ENCODE measurements around the gene GLB1L3.

Gene GLB1L3

DNA sequence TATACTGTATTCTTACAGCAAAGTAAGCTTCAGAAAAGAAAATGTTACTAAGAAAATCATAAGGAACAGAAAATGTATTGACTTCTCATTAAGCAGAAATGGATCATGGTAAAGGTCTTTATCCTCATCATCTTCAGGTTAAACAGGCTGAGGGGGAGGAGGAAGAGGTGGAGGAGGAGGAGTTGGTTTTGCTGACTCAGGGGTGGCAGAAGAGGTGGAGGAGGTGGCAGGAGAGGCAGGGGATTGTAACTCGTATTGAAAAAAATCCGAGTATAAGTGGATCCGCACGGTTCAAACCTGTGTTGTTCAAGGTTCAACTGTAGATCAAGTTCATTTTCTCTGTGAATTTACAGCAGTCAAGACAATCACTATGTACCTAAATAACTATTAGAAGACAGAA, 13.0 kb downstream of the GLB1L3 start:
- no peak overlapping the region for H3K4me3 ChIP-seq (ENCODE audit: low read length in 2 of 2)
- no peak overlapping the region for H3K27ac ChIP-seq (ENCODE audit: low read length)
- no peaks in the 10 kb centered on the region for H3K36me3 ChIP-seq (ENCODE audit: control insufficient read depth in 2 of 2, insufficient read depth in 2 of 2, low read length in 2 of 2)

DNA sequence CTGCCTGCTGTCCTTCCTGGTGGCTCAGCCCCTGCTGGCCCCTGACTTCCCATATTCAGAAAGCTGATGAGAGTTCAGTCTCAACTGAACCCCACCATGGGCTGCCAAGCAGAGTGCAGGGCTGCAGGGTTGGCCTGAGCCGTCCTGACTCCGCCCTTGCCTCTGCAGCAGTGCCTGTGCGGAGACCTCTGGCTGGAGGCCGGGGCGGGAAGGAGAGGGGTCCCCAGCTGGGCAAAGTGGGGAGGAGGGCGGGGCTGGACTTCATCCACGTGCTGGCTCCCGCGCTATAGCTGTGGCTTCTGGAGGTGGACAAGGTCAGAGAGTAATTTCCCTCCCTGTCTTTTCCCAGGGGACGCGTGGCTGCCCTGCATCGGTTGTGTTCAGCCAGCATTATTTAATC, 13.6 kb downstream of the GLB1L3 start:
- H3K4me3 ChIP-seq (ENCODE audit: low read length in 2 of 2), result no peak overlapping the region
- no peaks in the 10 kb centered on the region for H3K27me3 ChIP-seq (ENCODE audit: control insufficient read depth in 1 of 2, insufficient read depth in 2 of 2, low read length in 2 of 2)
- H3K9ac ChIP-seq (ENCODE audit: low read length in 2 of 2), result no peak overlapping the region
- no peaks in the 10 kb centered on the region for H3K4me1 ChIP-seq (ENCODE audit: control insufficient read depth, insufficient read depth, low read length)
- H3K36me3 ChIP-seq (ENCODE audit: control insufficient read depth in 2 of 2, insufficient read depth in 2 of 2, low read length in 2 of 2), result no peaks in the 10 kb centered on the region
- H3K9me3 ChIP-seq (ENCODE audit: control insufficient read depth in 2 of 2, low read length in 2 of 2), result no peaks in the 10 kb centered on the region
- no peak overlapping the region for H3K27ac ChIP-seq (ENCODE audit: low read length)

More for the DNA sequence above, 13.0 kb downstream of the GLB1L3 start:
- Histone ChIP-seq H3K9ac (ENCODE audit: low read length in 2 of 2) (no peak overlapping the region), H3K27me3 (ENCODE audit: control insufficient read depth in 1 of 2, insufficient read depth in 2 of 2, low read length in 2 of 2) (no peaks in the 10 kb centered on the region), H3K9me3 (ENCODE audit: control insufficient read depth in 2 of 2, low read length in 2 of 2) (no peaks in the 10 kb centered on the region), H3K4me1 (ENCODE audit: control insufficient read depth, insufficient read depth, low read length) (no peaks in the 10 kb centered on the region)

DNA sequence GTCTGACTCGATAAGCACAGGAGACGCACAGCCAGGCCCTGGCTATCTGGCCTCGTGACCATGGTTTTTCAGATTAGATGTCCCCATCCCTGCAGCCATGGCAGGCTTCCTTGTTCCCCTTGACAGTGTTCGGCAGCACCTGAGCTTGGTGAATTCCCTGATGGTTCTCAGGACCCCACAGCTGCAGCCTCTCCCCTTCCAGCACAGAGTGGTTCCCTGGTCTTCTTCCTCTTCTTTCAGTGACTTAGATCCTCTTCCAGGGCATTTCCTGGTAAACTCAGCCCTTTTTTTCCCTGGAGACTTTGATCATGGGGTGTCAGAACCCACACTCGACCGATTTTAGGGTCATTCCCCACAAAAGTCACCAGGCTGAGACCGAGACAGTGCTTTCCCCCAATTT, 14.5 kb downstream of the GLB1L3 start:
- Histone ChIP-seq H3K4me1 (ENCODE audit: control insufficient read depth, insufficient read depth, low read length) (no peaks in the 10 kb centered on the region), H3K27ac (ENCODE audit: low read length) (no peak overlapping the region), H3K9ac (ENCODE audit: low read length in 2 of 2) (no peak overlapping the region), H3K9me3 (ENCODE audit: control insufficient read depth in 2 of 2, low read length in 2 of 2) (no peaks in the 10 kb centered on the region), H3K36me3 (ENCODE audit: control insufficient read depth in 2 of 2, insufficient read depth in 2 of 2, low read length in 2 of 2) (no peaks in the 10 kb centered on the region), H3K27me3 (ENCODE audit: control insufficient read depth in 1 of 2, insufficient read depth in 2 of 2, low read length in 2 of 2) (no peaks in the 10 kb centered on the region), H3K4me3 (ENCODE audit: low read length in 2 of 2) (no peak overlapping the region)

DNA sequence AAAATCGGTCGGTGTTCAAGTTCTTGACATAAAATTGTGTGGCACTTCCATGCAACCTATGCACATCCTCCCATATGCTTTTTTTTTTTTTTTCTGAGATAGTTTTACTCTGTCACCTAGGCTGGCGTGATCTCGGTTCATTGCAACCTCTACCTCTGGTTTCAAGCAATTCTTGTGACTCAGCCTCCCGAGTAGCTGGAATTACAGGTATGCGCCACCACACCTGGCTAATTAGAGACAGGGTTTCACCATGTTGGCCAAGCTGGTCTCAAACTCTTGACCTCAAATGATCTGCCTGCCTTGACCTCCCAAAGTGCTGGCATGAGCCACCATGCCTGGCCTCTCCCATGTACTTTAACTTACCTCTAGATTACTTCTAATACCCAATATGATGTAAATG, 15.0 kb downstream of the GLB1L3 start:
- H3K27me3 ChIP-seq (ENCODE audit: control insufficient read depth in 1 of 2, insufficient read depth in 2 of 2, low read length in 2 of 2), result no peaks in the 10 kb centered on the region
- H3K27ac ChIP-seq (ENCODE audit: low read length), result no peak overlapping the region
- H3K9me3 ChIP-seq (ENCODE audit: control insufficient read depth in 2 of 2, low read length in 2 of 2), result no peaks in the 10 kb centered on the region
- no peaks in the 10 kb centered on the region for H3K4me1 ChIP-seq (ENCODE audit: control insufficient read depth, insufficient read depth, low read length)
- no peaks in the 10 kb centered on the region for H3K36me3 ChIP-seq (ENCODE audit: control insufficient read depth in 2 of 2, insufficient read depth in 2 of 2, low read length in 2 of 2)
- no peak overlapping the region for H3K9ac ChIP-seq (ENCODE audit: low read length in 2 of 2)
- no peak overlapping the region for H3K4me3 ChIP-seq (ENCODE audit: low read length in 2 of 2)

DNA sequence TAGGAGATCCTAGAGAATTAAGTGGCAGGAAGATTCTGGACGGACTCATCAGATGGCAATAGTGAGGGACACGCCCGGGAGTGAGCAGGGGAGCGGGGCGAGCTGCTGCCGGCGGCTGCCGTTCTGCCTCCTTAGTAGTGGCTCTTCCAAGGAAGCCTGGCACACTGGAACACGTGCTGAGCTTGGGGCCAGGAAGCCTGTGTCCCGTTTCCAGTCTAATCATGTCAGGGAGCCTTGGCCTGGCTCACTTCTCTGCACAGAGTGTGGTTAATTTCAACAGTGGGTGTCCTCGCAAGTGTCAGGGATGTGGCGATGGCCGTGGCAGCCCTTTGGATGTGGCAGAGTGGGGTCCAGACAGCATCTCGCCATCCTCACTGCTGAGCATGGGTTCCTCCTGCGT, 16.5 kb downstream of the GLB1L3 start:
- Histone ChIP-seq H3K27me3 (ENCODE audit: control insufficient read depth in 1 of 2, insufficient read depth in 2 of 2, low read length in 2 of 2) (no peaks in the 10 kb centered on the region), H3K27ac (ENCODE audit: low read length) (no peak overlapping the region), H3K4me3 (ENCODE audit: low read length in 2 of 2) (no peak overlapping the region), H3K4me1 (ENCODE audit: control insufficient read depth, insufficient read depth, low read length) (no peaks in the 10 kb centered on the region), H3K9ac (ENCODE audit: low read length in 2 of 2) (no peak overlapping the region), H3K36me3 (ENCODE audit: control insufficient read depth in 2 of 2, insufficient read depth in 2 of 2, low read length in 2 of 2) (no peaks in the 10 kb centered on the region), H3K9me3 (ENCODE audit: control insufficient read depth in 2 of 2, low read length in 2 of 2) (no peaks in the 10 kb centered on the region)

DNA sequence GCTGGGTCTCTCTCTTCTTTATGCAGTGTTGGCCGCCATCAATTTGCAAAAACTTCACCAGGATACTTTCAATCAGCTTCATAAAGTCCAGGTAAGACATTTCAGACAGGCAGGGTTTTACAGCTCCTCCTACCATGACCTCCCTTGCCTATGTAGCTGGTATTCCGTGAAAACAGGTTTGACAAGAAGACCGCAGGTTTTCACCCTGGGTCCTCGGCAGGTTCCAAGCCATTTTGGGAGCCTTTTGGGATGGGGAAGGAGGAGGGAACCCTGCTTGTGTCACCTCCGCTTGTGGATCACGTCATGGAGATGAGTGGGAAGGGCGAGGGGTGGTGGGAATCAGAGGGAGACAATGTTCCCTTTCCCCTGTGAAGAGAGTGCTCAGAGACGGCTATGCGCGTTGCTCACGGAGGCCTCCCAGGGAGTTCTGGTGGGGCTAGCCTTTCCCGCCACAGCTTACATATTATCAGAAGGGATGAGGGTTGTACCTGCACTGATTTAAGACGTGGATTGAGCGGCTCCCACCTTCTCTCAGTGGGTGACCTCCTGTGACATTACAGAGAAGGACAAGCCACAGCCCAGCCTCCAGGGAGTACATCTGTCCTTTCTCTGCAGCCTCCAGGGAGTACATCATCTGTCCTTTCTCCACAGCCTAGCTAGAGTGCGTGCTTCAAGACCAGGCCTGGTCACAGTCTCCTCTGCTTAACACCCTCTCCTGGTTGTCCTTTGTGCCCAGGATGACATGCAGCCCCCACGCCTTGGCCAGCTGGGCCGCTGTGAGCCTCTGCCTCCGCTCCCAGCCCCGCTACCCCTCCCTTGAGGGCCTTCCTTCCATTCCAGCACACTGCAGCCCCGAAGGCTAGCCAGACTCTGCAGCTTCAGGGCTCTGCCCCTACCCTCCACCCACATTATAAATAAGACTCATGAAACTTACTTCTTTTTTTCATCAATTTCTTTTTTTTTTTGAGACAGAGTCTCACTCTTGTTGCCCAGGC, 17.2 kb downstream of the GLB1L3 start:
- Histone ChIP-seq H3K4me1 (ENCODE audit: control insufficient read depth, insufficient read depth, low read length) (no peaks in the 10 kb centered on the region), H3K27ac (ENCODE audit: low read length) (no peak overlapping the region), H3K27me3 (ENCODE audit: control insufficient read depth in 1 of 2, insufficient read depth in 2 of 2, low read length in 2 of 2) (no peaks in the 10 kb centered on the region), H3K4me3 (ENCODE audit: low read length in 2 of 2) (no peak overlapping the region), H3K9me3 (ENCODE audit: control insufficient read depth in 2 of 2, low read length in 2 of 2) (no peaks in the 10 kb centered on the region), H3K36me3 (ENCODE audit: control insufficient read depth in 2 of 2, insufficient read depth in 2 of 2, low read length in 2 of 2) (no peaks in the 10 kb centered on the region), H3K9ac (ENCODE audit: low read length in 2 of 2) (no peak overlapping the region)

DNA sequence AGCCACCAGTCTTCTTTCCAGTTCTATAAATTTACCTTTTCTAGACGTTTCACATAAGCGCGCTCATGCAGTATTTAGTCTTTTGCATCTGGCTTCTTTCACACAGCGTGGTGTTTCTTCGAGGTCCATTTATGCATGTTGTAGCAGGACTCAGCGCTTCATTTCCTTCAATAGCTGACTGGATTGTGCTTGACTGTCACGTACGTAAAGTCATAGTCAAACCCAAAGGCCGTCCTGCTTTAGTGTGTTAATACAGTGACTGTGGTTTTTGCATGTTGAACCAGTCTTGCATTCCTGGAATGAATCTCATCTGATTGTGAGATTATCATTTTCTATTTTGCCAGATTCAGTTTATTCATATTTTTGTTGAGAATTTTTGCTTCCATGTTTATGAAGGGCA, 18.5 kb downstream of the GLB1L3 start:
- H3K9ac ChIP-seq (ENCODE audit: low read length in 2 of 2), result no peak overlapping the region
- H3K27ac ChIP-seq (ENCODE audit: low read length), result no peak overlapping the region
- no peaks in the 10 kb centered on the region for H3K9me3 ChIP-seq (ENCODE audit: control insufficient read depth in 2 of 2, low read length in 2 of 2)
- no peak overlapping the region for H3K4me3 ChIP-seq (ENCODE audit: low read length in 2 of 2)
- H3K27me3 ChIP-seq (ENCODE audit: control insufficient read depth in 1 of 2, insufficient read depth in 2 of 2, low read length in 2 of 2), result no peaks in the 10 kb centered on the region
- no peaks in the 10 kb centered on the region for H3K36me3 ChIP-seq (ENCODE audit: control insufficient read depth in 2 of 2, insufficient read depth in 2 of 2, low read length in 2 of 2)
- no peaks in the 10 kb centered on the region for H3K4me1 ChIP-seq (ENCODE audit: control insufficient read depth, insufficient read depth, low read length)

DNA sequence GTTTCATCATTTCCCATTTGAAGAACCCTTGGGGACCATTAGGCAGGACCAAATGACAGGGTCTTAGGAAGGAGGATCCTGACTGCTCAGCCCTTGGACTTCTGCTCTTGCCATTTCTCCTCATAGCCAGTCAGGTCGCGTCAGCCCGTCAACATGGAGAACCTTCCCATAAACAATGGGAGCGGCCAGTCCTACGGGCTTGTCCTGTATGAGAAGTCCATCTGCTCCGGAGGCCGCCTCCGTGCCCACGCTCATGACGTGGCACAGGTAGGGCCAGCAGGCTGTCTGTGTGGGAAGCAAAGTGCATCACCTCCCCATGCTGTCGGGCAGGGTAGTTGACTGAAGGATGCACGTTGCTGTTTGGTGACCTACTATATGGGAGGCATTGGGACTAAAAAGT, 36.0 kb downstream of the GLB1L3 start:
- Histone ChIP-seq H3K36me3 (ENCODE audit: control insufficient read depth in 2 of 2, insufficient read depth in 2 of 2, low read length in 2 of 2) (no peaks in the 10 kb centered on the region), H3K27me3 (ENCODE audit: control insufficient read depth in 1 of 2, insufficient read depth in 2 of 2, low read length in 2 of 2) (peaks cover 0 to 5% of the 10 kb centered on the region in 2 donors), H3K9ac (ENCODE audit: low read length in 2 of 2) (no peak overlapping the region), H3K27ac (ENCODE audit: low read length) (no peak overlapping the region), H3K9me3 (ENCODE audit: control insufficient read depth in 2 of 2, low read length in 2 of 2) (peaks cover 0 to 6% of the 10 kb centered on the region in 2 donors), H3K4me1 (ENCODE audit: control insufficient read depth, insufficient read depth, low read length) (no peaks in the 10 kb centered on the region), H3K4me3 (ENCODE audit: low read length in 2 of 2) (no peak overlapping the region)

DNA sequence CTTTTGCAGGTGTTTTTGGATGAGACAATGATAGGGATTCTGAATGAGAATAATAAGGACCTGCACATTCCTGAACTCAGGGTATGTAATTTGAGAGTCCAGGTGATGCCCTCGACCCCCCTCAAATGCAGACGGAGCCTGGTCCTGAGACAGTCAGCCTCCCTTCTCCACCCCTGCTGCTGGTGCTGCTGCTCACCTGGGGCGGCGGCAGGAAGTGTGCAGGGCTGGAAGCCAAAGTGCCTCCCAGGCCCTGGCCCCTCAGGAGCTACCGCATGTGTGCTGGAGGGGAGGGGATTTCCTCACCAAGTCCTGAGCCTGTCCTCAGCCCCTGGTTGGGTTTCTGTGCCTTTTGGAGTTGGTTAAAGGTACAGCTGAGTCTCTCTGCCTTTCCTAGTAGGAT, 36.6 kb downstream of the GLB1L3 start:
- H3K4me3 ChIP-seq (ENCODE audit: low read length in 2 of 2), result no peak overlapping the region
- peaks cover 0 to 2% of the 10 kb centered on the region in 2 donors for H3K27me3 ChIP-seq (ENCODE audit: control insufficient read depth in 1 of 2, insufficient read depth in 2 of 2, low read length in 2 of 2)
- no peak overlapping the region for H3K9ac ChIP-seq (ENCODE audit: low read length in 2 of 2)
- no peaks in the 10 kb centered on the region for H3K4me1 ChIP-seq (ENCODE audit: control insufficient read depth, insufficient read depth, low read length)
- no peak overlapping the region for H3K27ac ChIP-seq (ENCODE audit: low read length)
- H3K36me3 ChIP-seq (ENCODE audit: control insufficient read depth in 2 of 2, insufficient read depth in 2 of 2, low read length in 2 of 2), result no peaks in the 10 kb centered on the region
- peaks cover 0 to 7% of the 10 kb centered on the region in 2 donors for H3K9me3 ChIP-seq (ENCODE audit: control insufficient read depth in 2 of 2, low read length in 2 of 2)

DNA sequence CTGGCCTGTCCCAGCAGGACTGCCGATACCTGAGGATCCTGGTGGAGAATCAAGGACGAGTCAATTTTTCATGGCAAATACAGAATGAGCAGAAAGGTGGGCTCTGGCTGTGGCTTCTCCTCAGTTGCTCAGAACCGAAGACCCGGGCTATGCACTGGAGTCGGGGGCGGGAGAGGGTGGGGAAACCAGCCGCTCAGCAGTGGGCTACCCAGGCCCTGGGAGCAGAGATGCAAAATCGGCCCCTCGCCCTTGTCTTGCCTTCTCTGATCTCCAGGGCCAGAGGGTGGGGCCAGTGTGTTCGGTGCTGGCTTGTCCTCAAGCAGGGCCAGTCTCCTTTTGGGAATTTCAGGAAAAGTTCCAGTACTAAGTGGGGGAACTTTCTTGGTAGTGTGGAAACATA, 37.2 kb downstream of the GLB1L3 start:
- Histone ChIP-seq H3K27ac (ENCODE audit: low read length) (no peak overlapping the region), H3K36me3 (ENCODE audit: control insufficient read depth in 2 of 2, insufficient read depth in 2 of 2, low read length in 2 of 2) (no peaks in the 10 kb centered on the region), H3K4me3 (ENCODE audit: low read length in 2 of 2) (no peak overlapping the region), H3K4me1 (ENCODE audit: control insufficient read depth, insufficient read depth, low read length) (no peaks in the 10 kb centered on the region), H3K9ac (ENCODE audit: low read length in 2 of 2) (no peak overlapping the region), H3K27me3 (ENCODE audit: control insufficient read depth in 1 of 2, insufficient read depth in 2 of 2, low read length in 2 of 2) (peaks cover 0 to 2% of the 10 kb centered on the region in 2 donors), H3K9me3 (ENCODE audit: control insufficient read depth in 2 of 2, low read length in 2 of 2) (peaks cover 0 to 7% of the 10 kb centered on the region in 2 donors)
